HL-60 (cell line): ENCODE results near the gene SH3YL1.

Experiments used
- CTCF ChIP-seq: IDR thresholded peaks from one replicate; pipeline ENCODE4 v1.5.1; 2011; ENCODE audit warnings: low read length, control low read depth, inconsistent platforms; ENCODE audit not compliant: insufficient read depth
- POLR2AphosphoS5 ChIP-seq: IDR thresholded peaks from 2 replicates; pipeline ENCODE4 v1.6.1; 2012; ENCODE audit warnings: low read depth

- TF ChIP-seq CTCF (no peak), POLR2AphosphoS5 (no peak)
Measured at GRCh38 chr2:268323-268722, 4.5 kb upstream of the SH3YL1 start.
